OCI-M2 (cell line): Measurements from ENCODE around the gene OR2L2.
"Not testable (repeated sequence)": the region's sequence is repeated elsewhere in the genome, so short reads cannot be mapped to it uniquely, and the experiment has no call there.

ENCODE experiments used
- DNase-seq: peaks from one replicate; lab custom pipeline; 2025; ENCODE audit not compliant: unreplicated experiment; lab: John Stamatoyannopoulos, UW

OR2L2 gene

GRCh38 chr1:248029770-248030169 lies at the start of gene OR2L2:
Gene OR2L2, plus strand, starts transcription at chr1:248030070. Its CDS starts 8,198 bp downstream, at chr1:248038268.
- no peak for DNase-seq

GRCh38 chr1:247992986-247993385 lies 36.9 kb upstream of the OR2L2 start:
- DNase-seq: no peak

GRCh38 chr1:247998811-247999210 lies 31.1 kb upstream of the OR2L2 start:
- DNase-seq: no peak

- no peak for DNase-seq
Measured at GRCh38 chr1:248000169-248000568, 29.7 kb upstream of the OR2L2 start.

- DNase-seq: no peak
Measured at GRCh38 chr1:248007778-248008177, 22.1 kb upstream of the OR2L2 start.

- DNase-seq: no peak
Measured at GRCh38 chr1:248009681-248010080, 20.2 kb upstream of the OR2L2 start.

- DNase-seq: no peak
Measured at GRCh38 chr1:248013229-248013710, 16.6 kb upstream of the OR2L2 start, which contains the start of gene OR2L5. Gene OR2L5, plus strand, starts transcription at chr1:248013660. Its CDS starts 8,288 bp downstream, at chr1:248021948.

- no peak for DNase-seq
Measured at GRCh38 chr1:248015803-248016202, 14.1 kb upstream of the OR2L2 start.

- DNase-seq: no peak
Measured at GRCh38 chr1:248045209-248045608, 15.3 kb downstream of the OR2L2 start.

GRCh38 chr1:248046536-248046935 lies 16.7 kb downstream of the OR2L2 start, which contains the start of gene OR2L3:
Gene OR2L3, plus strand, starts transcription at chr1:248046836. Its CDS starts 13,846 bp downstream, at chr1:248060682.
- DNase-seq: no peak

- DNase-seq: no peak
Measured at GRCh38 chr1:248047008-248047407, 17.1 kb downstream of the OR2L2 start.

GRCh38 chr1:248054671-248055070 lies 24.8 kb downstream of the OR2L2 start:
- DNase-seq: no peak

GRCh38 chr1:248055261-248055660 lies 25.4 kb downstream of the OR2L2 start:
- DNase-seq: no peak

GRCh38 chr1:248065071-248065470 lies 35.2 kb downstream of the OR2L2 start:
- no peak for DNase-seq

GRCh38 chr1:248065604-248066003 lies 35.7 kb downstream of the OR2L2 start:
- no peak for DNase-seq

GRCh38 chr1:248083864-248084263 lies 54.0 kb downstream of the OR2L2 start:
- DNase-seq: not testable (repeated sequence)
